Central memory CD8-positive, alpha-beta T cell (primary cell): ENCODE results near the gene CAV1.

Source experiments
- ATAC-seq: fragments of 150-1000 bp; cut with Tn5 transposase; replicated peaks from 2 replicates; pipeline ENCODE4 v1.10.0; 2022; ENCODE audit warnings: mild to moderate bottlenecking, moderate FRiP score, moderate number of reproducible peaks; ENCODE audit not compliant: poor library complexity, severe bottlenecking; ENCODE audit errors: extremely low read depth
- DNase-seq, 2 donors: peaks; one replicate each; pipeline ENCODE4 v3.0.0; 2021; ENCODE audit warnings: low spot score in 2 of 2
- H3K27ac Mint-ChIP-seq: one replicate; pipeline ENCODE4 v1.8.0; 2022; ENCODE audit warnings: low read depth, mild to moderate bottlenecking, moderate library complexity, mixed read lengths
- H3K27me3 Mint-ChIP-seq: one replicate; pipeline ENCODE4 v1.8.0; 2022; ENCODE audit warnings: mixed read lengths
- H3K36me3 Mint-ChIP-seq: one replicate; pipeline ENCODE4 v1.8.0; 2022; ENCODE audit warnings: mild to moderate bottlenecking, moderate library complexity, mixed read lengths; ENCODE audit not compliant: insufficient read depth
- H3K4me1 Mint-ChIP-seq: one replicate; pipeline ENCODE4 v1.8.0; 2022; ENCODE audit warnings: mixed read lengths
- H3K4me3 Mint-ChIP-seq: one replicate; pipeline ENCODE4 v1.8.0; 2022; ENCODE audit warnings: mild to moderate bottlenecking, moderate library complexity, mixed read lengths
- H3K9me3 Mint-ChIP-seq: one replicate; pipeline ENCODE4 v1.8.0; 2022; ENCODE audit warnings: mixed read lengths

Gene CAV1

DNA sequence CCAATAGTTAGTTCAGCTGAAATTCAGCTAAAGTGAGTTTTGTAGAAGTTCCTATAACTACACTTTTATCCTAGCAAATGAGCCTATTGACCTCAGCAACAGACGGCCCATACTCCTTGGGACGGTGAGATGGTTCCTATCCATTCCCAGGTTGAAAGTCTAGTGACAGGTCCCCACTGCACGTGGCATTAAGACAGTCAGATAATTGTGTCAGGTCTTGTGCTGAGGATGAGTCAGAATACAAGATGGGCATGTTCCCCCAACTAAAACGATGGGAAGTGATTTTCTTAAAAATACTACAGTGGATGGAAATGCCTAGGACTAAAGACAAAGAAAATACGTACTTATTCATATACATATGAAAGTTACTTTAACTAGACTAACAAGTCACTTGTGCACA lies 2.1 kb downstream of the CAV1 start:
- Mint-ChIP-seq H3K27me3 (peaks cover 73% of the 10 kb centered on the region), H3K4me3 (peak overlapping the region; percentile 79), H3K36me3 (peaks cover 4% of the 10 kb centered on the region), H3K9me3 (no peaks in the 10 kb centered on the region), H3K27ac (no peak overlapping the region), H3K4me1 (peaks cover 21% of the 10 kb centered on the region)
- ATAC-seq, result no peak
- DNase-seq, result no peak

DNA sequence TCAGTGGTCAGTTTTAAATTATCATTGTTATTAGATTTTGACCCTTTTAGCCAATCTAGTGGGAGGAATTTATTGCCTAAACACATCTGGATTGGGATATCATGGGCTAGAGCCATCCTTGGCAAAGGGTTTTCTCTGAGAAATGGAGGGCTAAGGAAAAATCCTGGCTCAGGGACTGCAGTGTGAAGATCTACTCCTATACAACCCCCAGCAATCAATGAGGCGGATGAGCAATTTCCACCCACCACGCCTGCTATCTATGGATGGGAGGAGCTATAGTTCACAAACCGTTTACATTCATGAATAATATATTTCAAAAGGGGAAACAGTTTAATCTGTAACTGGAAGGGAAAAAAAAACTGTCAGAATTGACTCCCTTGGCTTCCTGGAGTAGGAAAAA lies 2.7 kb downstream of the CAV1 start:
- Mint-ChIP-seq H3K27ac (no peak overlapping the region), H3K9me3 (no peaks in the 10 kb centered on the region), H3K27me3 (peaks cover 66% of the 10 kb centered on the region), H3K4me3 (no peak overlapping the region), H3K36me3 (peaks cover 4% of the 10 kb centered on the region), H3K4me1 (peaks cover 21% of the 10 kb centered on the region)
- ATAC-seq (no peak), DNase-seq (no peak)

DNA sequence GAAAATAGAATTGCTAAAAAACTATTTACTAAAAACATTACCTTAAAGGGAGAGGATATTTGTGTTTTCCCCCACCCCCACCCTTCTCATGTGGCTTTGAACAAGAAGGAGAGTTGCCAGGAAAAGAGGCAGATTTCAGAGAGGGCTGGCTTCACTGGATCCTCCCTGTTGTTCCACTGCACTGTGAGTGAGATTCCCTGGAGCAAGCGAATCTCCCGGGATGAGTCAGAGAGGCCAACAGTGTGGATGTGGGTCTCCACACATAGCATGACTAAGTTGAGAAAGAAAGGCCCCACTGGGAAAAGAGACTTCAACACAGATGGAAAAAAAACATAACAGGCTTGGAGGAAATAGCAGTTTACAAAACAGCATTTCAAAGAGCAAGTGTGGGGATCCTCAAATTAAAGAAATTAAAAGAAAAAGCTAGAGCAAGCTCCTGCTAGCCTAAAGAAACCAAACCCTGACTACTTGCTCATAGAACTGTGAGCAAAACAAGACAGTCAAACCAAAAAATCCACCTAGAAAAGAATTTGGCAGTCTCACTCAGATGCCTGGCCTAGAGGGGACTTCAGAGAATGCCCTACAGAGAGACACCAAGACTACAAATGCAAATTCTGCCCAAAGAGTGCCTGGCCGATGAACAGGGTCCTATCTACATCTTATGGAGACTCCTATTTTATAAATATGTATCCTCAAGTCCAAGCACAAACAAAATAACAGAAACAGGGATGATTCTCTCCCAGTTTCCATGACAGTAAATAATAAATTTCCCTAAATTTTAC lies 3.4 kb downstream of the CAV1 start:
- Mint-ChIP-seq H3K27ac (no peak overlapping the region), H3K4me3 (no peak overlapping the region), H3K9me3 (no peaks in the 10 kb centered on the region), H3K36me3 (peaks cover 4% of the 10 kb centered on the region), H3K27me3 (peaks cover 60% of the 10 kb centered on the region), H3K4me1 (peaks cover 21% of the 10 kb centered on the region)
- ATAC-seq, result no peak
- DNase-seq, result no peak

DNA sequence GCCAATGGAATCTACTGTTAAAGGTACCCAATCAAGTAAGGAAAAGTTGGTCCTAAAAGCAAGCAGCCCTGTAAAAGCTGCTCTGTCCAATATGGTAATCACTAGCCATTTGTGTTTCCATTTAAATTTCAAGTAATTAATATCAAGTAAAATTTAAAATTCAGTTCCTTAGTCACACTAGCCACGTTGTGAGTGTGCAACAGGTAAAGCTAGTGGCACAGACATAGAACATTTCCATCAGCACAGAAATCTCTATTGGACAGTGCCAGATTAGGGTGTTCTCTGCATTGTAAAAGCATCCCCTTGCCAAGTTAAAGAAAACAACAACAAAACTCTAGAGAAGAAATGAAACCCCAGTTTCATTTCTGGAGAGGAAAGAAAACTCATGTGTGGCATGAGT lies 4.4 kb downstream of the CAV1 start:
- Mint-ChIP-seq H3K9me3 (no peaks in the 10 kb centered on the region), H3K4me3 (no peak overlapping the region), H3K27ac (no peak overlapping the region), H3K27me3 (peaks cover 49% of the 10 kb centered on the region), H3K4me1 (peaks cover 21% of the 10 kb centered on the region), H3K36me3 (peaks cover 4% of the 10 kb centered on the region)
- DNase-seq (no peak), ATAC-seq (no peak)

DNA sequence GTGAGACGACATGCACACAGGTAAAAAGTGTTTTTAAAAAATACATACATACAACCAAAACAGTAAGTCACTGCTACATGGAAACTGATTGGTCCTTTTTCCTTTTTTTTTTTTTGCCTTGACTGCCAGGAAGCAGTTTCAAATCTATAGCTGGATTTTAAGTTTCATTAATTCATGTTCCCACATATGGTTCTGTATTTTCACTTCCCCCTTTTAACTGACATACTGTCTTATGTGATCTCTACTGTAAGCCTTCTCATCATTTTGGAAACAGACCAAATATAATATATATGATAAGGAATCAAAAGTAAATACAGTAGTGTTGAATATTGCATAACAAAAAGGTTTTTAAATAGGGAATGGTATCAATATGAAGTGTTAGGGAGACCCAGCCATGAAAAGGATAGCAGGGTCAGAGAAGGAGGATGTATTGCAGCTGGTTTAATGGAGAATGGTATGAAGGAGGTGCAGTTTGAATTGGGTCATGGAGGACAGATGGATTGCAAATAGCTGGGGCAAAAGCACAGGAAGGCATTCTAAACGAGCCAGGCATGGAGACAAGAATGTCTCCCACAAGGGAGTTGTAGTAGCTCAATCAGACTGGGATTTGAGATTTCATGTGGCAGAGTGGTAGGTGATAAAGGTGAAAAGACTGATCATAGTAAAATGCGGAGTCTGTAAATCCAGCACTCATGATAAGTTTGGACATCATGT lies 5.4 kb downstream of the CAV1 start:
- no peak overlapping the region for H3K4me3 Mint-ChIP-seq
- peaks cover 2% of the 10 kb centered on the region for H3K36me3 Mint-ChIP-seq
- no peak for ATAC-seq
- no peak overlapping the region for H3K27ac Mint-ChIP-seq
- peaks cover 39% of the 10 kb centered on the region for H3K27me3 Mint-ChIP-seq
- H3K9me3 Mint-ChIP-seq, result no peaks in the 10 kb centered on the region
- no peak for DNase-seq
- H3K4me1 Mint-ChIP-seq, result peaks cover 13% of the 10 kb centered on the region

DNA sequence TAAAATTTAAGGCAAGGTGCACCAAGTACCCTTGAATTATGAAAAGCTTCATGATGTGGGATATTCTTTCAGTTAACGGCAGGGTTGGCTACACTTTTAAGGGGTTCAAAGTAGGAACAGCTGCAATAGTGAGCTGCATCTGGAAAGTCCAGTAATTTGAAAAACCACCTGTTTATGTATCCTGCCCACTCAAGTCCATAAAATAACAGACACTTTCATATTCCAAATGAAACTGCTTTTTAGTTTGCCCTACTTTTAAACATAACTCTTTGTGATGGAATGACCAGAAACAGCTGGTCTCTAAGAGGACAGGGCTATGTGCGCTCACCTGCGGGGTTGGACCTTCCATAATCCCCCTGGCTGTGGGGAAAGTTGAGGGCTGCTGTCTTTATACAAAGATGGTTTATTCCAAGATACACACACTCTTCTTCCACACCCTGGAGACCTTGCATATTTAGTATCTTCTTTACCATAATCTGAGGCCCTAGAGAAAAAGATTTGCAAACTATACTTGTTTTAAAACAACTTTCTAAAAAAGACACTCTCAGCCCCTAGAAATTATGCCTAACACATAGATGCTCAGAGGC lies 7.4 kb downstream of the CAV1 start:
- DNase-seq (no peak), ATAC-seq (no peak)
- H3K27me3 Mint-ChIP-seq, result peaks cover 23% of the 10 kb centered on the region
- H3K36me3 Mint-ChIP-seq, result no peaks in the 10 kb centered on the region
- H3K9me3 Mint-ChIP-seq, result no peaks in the 10 kb centered on the region
- H3K4me3 Mint-ChIP-seq, result no peak overlapping the region
- H3K4me1 Mint-ChIP-seq, result no peaks in the 10 kb centered on the region
- H3K27ac Mint-ChIP-seq, result no peak overlapping the region

DNA sequence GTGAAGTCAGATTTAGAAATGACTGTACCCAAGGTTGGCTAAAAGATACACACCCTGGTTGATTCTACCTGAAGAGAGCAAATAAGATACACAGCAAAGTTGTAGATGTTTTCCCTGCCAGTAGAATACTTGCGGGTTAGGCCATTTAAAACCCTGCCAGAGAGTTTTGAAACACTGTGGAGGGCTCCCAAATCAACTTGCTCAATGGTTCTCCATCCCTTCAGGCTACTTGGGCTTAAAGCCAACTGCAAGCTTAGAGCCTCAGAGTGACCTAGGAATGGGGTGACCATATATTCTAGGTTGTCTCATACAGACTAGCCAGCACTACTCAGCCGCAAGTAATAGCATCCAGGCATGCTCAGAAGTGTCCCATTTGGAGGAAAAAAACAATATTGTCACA lies 10.0 kb downstream of the CAV1 start:
- no peaks in the 10 kb centered on the region for H3K36me3 Mint-ChIP-seq
- H3K4me1 Mint-ChIP-seq, result no peaks in the 10 kb centered on the region
- no peak overlapping the region for H3K27ac Mint-ChIP-seq
- DNase-seq (no peak), ATAC-seq (no peak)
- H3K9me3 Mint-ChIP-seq, result no peaks in the 10 kb centered on the region
- H3K27me3 Mint-ChIP-seq, result peaks cover 36% of the 10 kb centered on the region
- no peak overlapping the region for H3K4me3 Mint-ChIP-seq

DNA sequence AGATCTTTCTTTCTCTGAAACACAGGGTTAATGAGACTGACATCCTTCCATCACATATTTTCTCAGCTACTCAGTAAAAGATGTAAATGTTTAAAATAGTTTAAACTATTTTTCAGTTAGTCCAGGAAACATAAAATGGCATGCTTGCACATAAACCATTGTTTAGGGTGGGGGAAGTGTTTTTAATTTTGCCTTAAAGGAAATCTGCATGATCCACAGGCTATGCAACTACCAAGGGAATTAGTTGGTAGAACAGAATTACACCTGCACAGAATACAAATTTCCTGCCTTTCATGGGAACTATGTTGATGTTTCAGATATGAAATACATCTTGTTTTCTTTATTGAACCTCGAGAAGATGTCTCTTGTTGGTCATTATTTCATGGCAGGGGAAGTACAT lies 10.6 kb downstream of the CAV1 start:
- Mint-ChIP-seq H3K36me3 (no peaks in the 10 kb centered on the region), H3K27me3 (peaks cover 30% of the 10 kb centered on the region), H3K27ac (no peak overlapping the region), H3K4me1 (no peaks in the 10 kb centered on the region), H3K9me3 (no peaks in the 10 kb centered on the region), H3K4me3 (no peak overlapping the region)
- no peak for ATAC-seq
- no peak for DNase-seq

DNA sequence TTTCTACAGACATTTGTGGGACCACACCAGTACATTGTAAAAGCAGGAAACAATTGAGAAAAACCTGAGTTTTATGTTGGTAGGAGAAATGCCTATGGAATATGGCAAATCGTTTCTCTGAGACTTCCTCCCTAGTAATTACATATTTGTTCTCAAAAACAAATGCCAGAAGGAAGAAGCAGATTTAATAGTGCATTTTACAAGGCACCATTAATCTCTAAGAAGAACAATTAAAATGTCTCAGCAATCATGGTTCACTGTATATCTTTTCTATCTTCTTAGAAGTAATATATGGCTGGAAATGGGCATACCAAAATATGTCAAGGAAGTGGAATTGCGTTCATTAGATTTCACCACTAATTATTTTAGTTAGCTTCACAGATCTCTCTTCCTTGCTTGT lies 13.3 kb downstream of the CAV1 start:
- H3K36me3 Mint-ChIP-seq, result no peaks in the 10 kb centered on the region
- H3K4me1 Mint-ChIP-seq, result no peaks in the 10 kb centered on the region
- H3K4me3 Mint-ChIP-seq, result no peak overlapping the region
- ATAC-seq (no peak), DNase-seq (no peak)
- peaks cover 26% of the 10 kb centered on the region for H3K27me3 Mint-ChIP-seq
- no peak overlapping the region for H3K27ac Mint-ChIP-seq
- no peaks in the 10 kb centered on the region for H3K9me3 Mint-ChIP-seq

DNA sequence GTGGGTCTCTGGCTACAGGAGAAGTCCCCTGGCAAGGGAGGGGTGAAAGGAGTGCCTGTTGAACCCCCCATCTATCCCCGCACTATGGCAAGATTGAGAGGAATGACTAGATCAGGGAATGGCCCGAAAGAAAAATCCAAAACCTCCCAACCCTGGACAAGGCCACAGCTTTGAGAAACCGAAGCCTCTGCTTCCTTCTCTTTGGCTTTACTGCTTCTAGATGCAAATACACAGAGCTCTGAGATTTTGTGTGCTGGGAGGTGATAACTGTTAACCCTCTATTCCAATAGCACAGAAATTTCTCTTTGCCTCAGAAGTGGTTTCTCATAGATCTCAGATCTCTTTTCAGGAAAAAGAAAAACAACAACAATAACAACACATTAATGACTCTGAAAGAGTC lies 15.0 kb downstream of the CAV1 start:
- peaks cover 31% of the 10 kb centered on the region for H3K27me3 Mint-ChIP-seq
- no peak for ATAC-seq
- no peaks in the 10 kb centered on the region for H3K4me1 Mint-ChIP-seq
- no peak overlapping the region for H3K27ac Mint-ChIP-seq
- H3K36me3 Mint-ChIP-seq, result no peaks in the 10 kb centered on the region
- H3K4me3 Mint-ChIP-seq, result no peak overlapping the region
- no peak for DNase-seq
- no peaks in the 10 kb centered on the region for H3K9me3 Mint-ChIP-seq

DNA sequence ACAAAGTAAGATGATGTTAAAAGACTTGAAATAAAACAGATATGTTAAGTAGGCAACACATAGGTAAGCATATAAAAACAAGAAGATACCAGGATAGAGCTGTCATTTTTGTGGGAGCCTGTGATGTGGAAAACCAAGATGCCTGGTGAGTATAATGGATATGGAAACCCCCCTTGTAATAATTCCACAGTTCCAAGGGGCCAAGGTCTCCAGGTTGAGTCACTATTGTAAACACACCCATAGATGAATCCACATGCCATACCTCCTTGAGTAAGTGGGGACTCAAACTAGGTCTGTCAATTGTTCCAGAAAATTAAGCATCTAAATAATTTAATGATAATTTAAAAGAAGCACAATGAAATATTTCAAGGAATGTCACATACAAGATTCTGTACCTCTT lies 15.9 kb downstream of the CAV1 start:
- Mint-ChIP-seq H3K4me3 (no peak overlapping the region), H3K27me3 (peaks cover 37% of the 10 kb centered on the region), H3K9me3 (no peaks in the 10 kb centered on the region), H3K36me3 (no peaks in the 10 kb centered on the region), H3K27ac (no peak overlapping the region), H3K4me1 (no peaks in the 10 kb centered on the region)
- DNase-seq (no peak), ATAC-seq (no peak)

DNA sequence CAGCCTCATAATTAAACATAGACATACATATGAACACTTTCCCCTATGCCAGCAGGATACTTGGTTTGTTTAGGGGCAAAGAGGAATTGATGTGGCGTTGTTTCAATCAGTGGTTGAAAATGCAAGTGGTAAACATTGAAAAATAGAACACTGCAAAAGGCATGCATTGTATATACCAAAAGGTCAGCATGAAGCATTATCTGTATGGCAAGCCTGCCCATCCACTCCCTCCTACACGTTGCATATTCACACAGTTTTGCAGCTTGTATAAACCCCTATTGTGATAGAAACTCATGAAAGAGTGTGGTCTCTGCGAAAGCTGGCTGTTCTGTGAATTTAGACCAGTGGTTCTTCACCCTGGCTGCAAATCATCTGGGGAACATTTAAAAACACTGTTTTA lies 17.1 kb downstream of the CAV1 start:
- peaks cover 37% of the 10 kb centered on the region for H3K27me3 Mint-ChIP-seq
- DNase-seq, result no peak
- no peak overlapping the region for H3K4me3 Mint-ChIP-seq
- no peak for ATAC-seq
- H3K36me3 Mint-ChIP-seq, result no peaks in the 10 kb centered on the region
- no peaks in the 10 kb centered on the region for H3K9me3 Mint-ChIP-seq
- no peaks in the 10 kb centered on the region for H3K4me1 Mint-ChIP-seq
- no peak overlapping the region for H3K27ac Mint-ChIP-seq

DNA sequence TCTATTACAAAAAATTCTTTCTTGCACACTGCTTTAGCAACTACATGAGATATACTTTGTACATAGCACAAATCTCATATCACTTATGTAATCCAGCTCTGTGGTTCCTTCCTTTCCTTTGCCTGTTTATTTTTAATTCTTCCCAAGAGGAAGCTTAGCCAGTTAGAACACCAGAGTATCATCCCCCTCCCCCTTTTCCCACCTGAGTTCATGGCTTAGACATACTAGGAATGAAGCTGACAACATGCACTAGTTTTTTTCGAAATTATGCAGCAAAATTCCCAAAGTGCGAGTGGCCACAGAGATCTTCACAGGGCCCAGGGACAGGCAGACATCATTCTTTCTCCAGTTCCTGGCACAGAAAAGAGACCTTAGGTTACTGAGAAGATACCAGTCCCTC lies 17.8 kb downstream of the CAV1 start:
- Mint-ChIP-seq H3K36me3 (no peaks in the 10 kb centered on the region), H3K27ac (no peak overlapping the region), H3K4me3 (no peak overlapping the region), H3K9me3 (no peaks in the 10 kb centered on the region), H3K4me1 (no peaks in the 10 kb centered on the region), H3K27me3 (peaks cover 31% of the 10 kb centered on the region)
- DNase-seq (no peak), ATAC-seq (no peak)
